Gastroesophageal sphincter (tissue), 3 donors: ENCODE measurements around the gene CAMK2B.

Source experiments
- CTCF ChIP-seq, 4 experiments: fragments of 200-600 bp in 2 of 4; fragments of 450-650 bp in 2 of 4; sonication (generic) in 1 of 4; IDR thresholded peaks; one replicate each; pipeline ENCODE4 v1.5.1; 2017 to 2019; ENCODE audit warnings: antibody characterized with exemption in 4 of 4, mild to moderate bottlenecking in 2 of 4, moderate library complexity in 2 of 4
- EP300 ChIP-seq: sonication (generic); formaldehyde crosslinking; IDR thresholded peaks from one replicate; pipeline ENCODE4 v1.6.1; 2017; ENCODE audit warnings: antibody characterized with exemption, mild to moderate bottlenecking

GRCh38 chr7:44320794-44321371 lies 4.5 kb downstream of the CAMK2B start:
- no peak for TF ChIP-seq CTCF (IDR thresholded peaks at IDR 0.05)
- no peak for TF ChIP-seq EP300
